Uterus (tissue), 4 donors: ENCODE results near the gene ALKBH1. TPM values are rescaled to one million over a fixed set of nuclear protein-coding genes. Genes with fewer than 3 reads are reported as not detected.

ENCODE experiments used
- DNase-seq, 2 donors: peaks; one replicate each; pipeline ENCODE4 v3.0.0-alpha.2; 2019 to 2020
- H3K27ac ChIP-seq, 2 donors: fragments of 200-600 bp; sonication (generic); 1 replicate in 1 of 2; 2 replicates in 1 of 2; pipeline ENCODE4 v1.5.1; 2016 to 2018
- H3K27me3 ChIP-seq, 2 donors: fragments of 200-600 bp; sonication (generic); one replicate each; pipeline ENCODE4 v1.5.1; 2018 to 2019; ENCODE audit warnings: control low read depth in 1 of 2
- H3K36me3 ChIP-seq, 2 donors: fragments of 200-600 bp; sonication (generic); one replicate each; pipeline ENCODE4 v1.5.1; 2019; ENCODE audit warnings: control low read depth in 1 of 2
- H3K4me1 ChIP-seq, 2 donors: fragments of 200-600 bp; sonication (generic); one replicate each; pipeline ENCODE4 v1.5.1; 2018 to 2019; ENCODE audit warnings: control low read depth in 1 of 2
- H3K4me3 ChIP-seq, 2 donors: fragments of 200-600 bp; sonication (generic); 1 replicate in 1 of 2; 2 replicates in 1 of 2; pipeline ENCODE4 v1.5.1; 2018 to 2019; ENCODE audit warnings: mild to moderate bottlenecking in 1 of 2
- H3K9me3 ChIP-seq, 2 donors: fragments of 200-600 bp; sonication (generic); one replicate each; pipeline ENCODE4 v1.5.1; 2019; ENCODE audit warnings: control low read depth in 1 of 2
- POLR2A ChIP-seq, 2 donors: fragments of 450-650 bp; IDR thresholded peaks; one replicate each; pipeline ENCODE4 v1.6.1; 2016; ENCODE audit warnings: antibody characterized with exemption in 2 of 2, mild to moderate bottlenecking in 1 of 2, moderate library complexity in 1 of 2
- intact Hi-C: fragments of 100-400 bp; cut with DNase I; formaldehyde crosslinking; loops from one replicate; pipeline ENCODE4 v1.15.1; 2023; ENCODE audit warnings: low total_unique reads
- total RNA-seq, 4 donors: library from RNA; depleted of rRNA in 3 of 4; stranded (reverse); fragments of >200 nt in 3 of 4; gene quantifications; one replicate each; pipeline versions ENCODE4 v1.1.0 to v1.2.4, GENCODE V29; 2014 to 2023
- TF ChIP-seq, protein P1 (sequence below), 4 experiments: fragments of 200-600 bp in 2 of 4; fragments of 450-650 bp in 2 of 4; sonication (generic) in 2 of 4; IDR thresholded peaks; one replicate each; pipeline ENCODE4 v1.5.1; 2016 to 2019; ENCODE audit warnings: antibody characterized with exemption in 4 of 4, mild to moderate bottlenecking in 2 of 4, moderate library complexity in 1 of 4
- donor health status: DM: yes; HTN: yes; CAD: no.

The ALKBH1 gene
- total RNA-seq, 4 donors from 2014 or later: 5.3 to 36.4 (median 16.7) TPM

GRCh38 chr14:77657280-77657679 is 50.5 kb downstream of the ALKBH1 start:
- TF ChIP-seq, protein P1, sequence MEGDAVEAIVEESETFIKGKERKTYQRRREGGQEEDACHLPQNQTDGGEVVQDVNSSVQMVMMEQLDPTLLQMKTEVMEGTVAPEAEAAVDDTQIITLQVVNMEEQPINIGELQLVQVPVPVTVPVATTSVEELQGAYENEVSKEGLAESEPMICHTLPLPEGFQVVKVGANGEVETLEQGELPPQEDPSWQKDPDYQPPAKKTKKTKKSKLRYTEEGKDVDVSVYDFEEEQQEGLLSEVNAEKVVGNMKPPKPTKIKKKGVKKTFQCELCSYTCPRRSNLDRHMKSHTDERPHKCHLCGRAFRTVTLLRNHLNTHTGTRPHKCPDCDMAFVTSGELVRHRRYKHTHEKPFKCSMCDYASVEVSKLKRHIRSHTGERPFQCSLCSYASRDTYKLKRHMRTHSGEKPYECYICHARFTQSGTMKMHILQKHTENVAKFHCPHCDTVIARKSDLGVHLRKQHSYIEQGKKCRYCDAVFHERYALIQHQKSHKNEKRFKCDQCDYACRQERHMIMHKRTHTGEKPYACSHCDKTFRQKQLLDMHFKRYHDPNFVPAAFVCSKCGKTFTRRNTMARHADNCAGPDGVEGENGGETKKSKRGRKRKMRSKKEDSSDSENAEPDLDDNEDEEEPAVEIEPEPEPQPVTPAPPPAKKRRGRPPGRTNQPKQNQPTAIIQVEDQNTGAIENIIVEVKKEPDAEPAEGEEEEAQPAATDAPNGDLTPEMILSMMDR (IDR thresholded peaks at IDR 0.05): no peak
- no peak for TF ChIP-seq POLR2A (IDR thresholded peaks at IDR 0.05)
- H3K9me3 ChIP-seq: no peaks in the 10 kb centered on the region
- H3K27ac ChIP-seq: no peak overlapping the region
- H3K4me3 ChIP-seq: no peak overlapping the region
- DNase-seq: no peak
- H3K36me3 ChIP-seq: no peaks in the 10 kb centered on the region
- H3K4me1 ChIP-seq: no peaks in the 10 kb centered on the region
- no peaks in the 10 kb centered on the region for H3K27me3 ChIP-seq
- intact Hi-C loops: no loop called here

DNA sequence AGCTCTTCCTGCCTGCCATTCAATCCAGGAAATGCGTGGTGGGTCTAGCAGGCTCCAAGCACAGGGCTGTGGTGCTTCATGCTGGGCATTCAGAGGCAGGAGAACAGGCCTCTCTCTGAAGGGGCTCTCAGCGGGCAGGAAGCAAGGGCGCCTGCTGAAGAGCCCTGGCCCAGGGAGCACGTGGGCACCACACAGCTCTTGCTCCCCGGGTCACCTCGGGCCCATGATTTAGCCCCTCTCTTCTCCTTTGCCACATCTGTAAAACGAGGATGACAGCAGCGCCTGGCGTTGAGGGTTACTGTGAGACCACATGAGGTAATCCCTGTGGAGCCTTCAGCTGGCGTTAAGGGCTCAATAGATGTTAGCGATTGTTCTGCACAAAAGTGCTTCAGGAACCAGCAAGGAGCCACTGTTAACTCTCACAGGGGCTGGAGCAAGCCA is 53.8 kb downstream of the ALKBH1 start:
- Histone ChIP-seq H3K36me3 (no peaks in the 10 kb centered on the region), H3K4me3 (no peak overlapping the region), H3K9me3 (no peaks in the 10 kb centered on the region), H3K4me1 (no peaks in the 10 kb centered on the region), H3K27me3 (no peaks in the 10 kb centered on the region), H3K27ac (no peak overlapping the region)
- DNase-seq: no peak
- intact Hi-C loops: no loop called here
- TF ChIP-seq POLR2A (IDR thresholded peaks at IDR 0.05): no peak
- TF ChIP-seq, protein P1 (IDR thresholded peaks at IDR 0.05): no peak

GRCh38 chr14:77649326-77649725 is 58.5 kb downstream of the ALKBH1 start:
- TF ChIP-seq POLR2A (IDR thresholded peaks at IDR 0.05): no peak
- TF ChIP-seq, protein P1 (IDR thresholded peaks at IDR 0.05): no peak
- Histone ChIP-seq H3K4me1 (no peaks in the 10 kb centered on the region), H3K36me3 (no peaks in the 10 kb centered on the region), H3K9me3 (no peaks in the 10 kb centered on the region), H3K27me3 (no peaks in the 10 kb centered on the region), H3K4me3 (no peak overlapping the region), H3K27ac (no peak overlapping the region)
- no peak for DNase-seq
- intact Hi-C loops: no loop called here

DNA sequence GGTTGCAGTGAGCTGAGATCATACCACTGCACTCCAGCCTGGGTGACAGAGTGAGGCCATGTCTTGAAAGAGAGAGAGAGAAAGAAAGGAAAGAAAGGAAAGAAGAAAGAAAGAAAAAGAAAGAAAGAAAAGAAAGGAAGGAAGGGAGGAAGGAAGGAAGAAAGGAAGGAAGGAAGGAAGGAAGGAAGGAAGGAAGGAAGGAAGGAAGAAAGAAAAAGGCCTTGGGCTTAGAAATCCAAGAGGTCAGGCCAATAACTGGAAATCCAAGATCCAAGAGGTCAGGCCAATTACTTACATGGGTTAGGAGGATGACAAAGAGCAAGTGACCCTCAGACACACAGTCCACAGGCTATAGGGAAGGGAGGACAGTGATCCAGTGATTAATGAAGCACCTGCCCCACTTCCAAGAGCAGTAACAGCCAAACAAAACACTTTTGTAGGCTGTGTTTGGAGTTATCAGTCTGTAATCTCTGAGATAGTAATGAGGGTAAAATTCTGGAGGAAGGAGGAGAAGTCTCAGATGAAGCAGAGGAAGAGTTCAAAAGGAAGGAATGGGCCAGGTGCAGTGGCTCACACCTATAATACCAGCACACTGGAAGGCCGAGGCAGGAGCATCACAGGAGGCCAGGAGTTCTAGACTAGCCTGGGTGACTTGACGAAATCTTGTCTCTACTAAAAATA is 59.2 kb downstream of the ALKBH1 start:
- TF ChIP-seq, protein P1 (IDR thresholded peaks at IDR 0.05): no peak
- TF ChIP-seq POLR2A (IDR thresholded peaks at IDR 0.05): no peak
- intact Hi-C loops: no loop called here

GRCh38 chr14:77647853-77648252 is 60.0 kb downstream of the ALKBH1 start:
- TF ChIP-seq POLR2A (IDR thresholded peaks at IDR 0.05): no peak
- TF ChIP-seq, protein P1 (IDR thresholded peaks at IDR 0.05): no peak
- Histone ChIP-seq H3K27ac (no peak overlapping the region), H3K9me3 (no peaks in the 10 kb centered on the region), H3K4me1 (no peaks in the 10 kb centered on the region), H3K27me3 (no peaks in the 10 kb centered on the region), H3K36me3 (no peaks in the 10 kb centered on the region), H3K4me3 (no peak overlapping the region)
- DNase-seq: no peak
- intact Hi-C loops: no loop called here

More for the DNA sequence above, 59.2 kb downstream of the ALKBH1 start:
- Histone ChIP-seq H3K4me3 (no peak overlapping the region), H3K27me3 (no peaks in the 10 kb centered on the region), H3K4me1 (no peaks in the 10 kb centered on the region), H3K27ac (no peak overlapping the region), H3K9me3 (no peaks in the 10 kb centered on the region), H3K36me3 (no peaks in the 10 kb centered on the region)
- no peak for DNase-seq
